ENCODE data around the gene ACTR6. TPM values are rescaled to one million over a fixed set of nuclear protein-coding genes. Genes with fewer than 3 reads are reported as not detected.
A peak's percentile ranks its signal among the peaks of the same experiment; 100 is the strongest.

ACTR6 gene
- total RNA-seq, 1 donor from 2014 or later: 36.0 TPM

DNA sequence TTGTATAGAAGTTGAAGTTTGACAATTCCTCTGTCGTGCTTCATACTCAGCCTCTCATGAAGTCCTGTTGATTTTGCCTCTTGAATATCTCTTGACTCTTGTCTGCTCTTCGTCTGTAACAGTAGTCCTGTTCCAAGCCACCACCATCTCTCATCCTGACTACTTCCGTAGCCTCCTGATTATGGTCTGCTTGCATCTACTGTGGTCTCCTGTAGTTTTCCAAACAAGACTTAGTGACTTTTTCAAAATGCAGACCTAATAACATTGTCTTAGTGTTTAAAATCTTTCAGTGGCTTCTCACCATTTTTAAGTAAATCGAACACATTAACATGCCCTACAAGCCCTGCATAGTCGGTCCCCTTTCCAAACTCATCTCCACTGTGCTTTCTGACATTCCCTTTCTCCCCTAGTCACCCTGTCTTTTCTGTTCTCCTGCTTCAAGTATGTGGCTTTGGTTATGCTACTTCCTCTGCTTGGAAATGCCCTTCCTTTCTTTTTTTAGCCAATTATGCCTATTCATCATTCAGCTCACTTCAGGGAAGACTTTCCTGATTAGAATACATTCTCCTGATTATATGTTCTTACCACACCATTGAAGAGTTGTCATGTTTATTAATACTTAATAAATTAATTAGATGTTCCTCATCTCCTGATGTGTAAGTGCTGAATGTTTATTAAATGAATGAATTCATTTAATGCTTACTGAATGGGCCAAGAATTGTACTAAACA, 68.4 kb downstream of the ACTR6 start:
- Mint-ChIP-seq H3K4me3 (ENCODE audit: unreplicated experiment) (peak overlapping the region; percentile 88), H3K27ac (ENCODE audit: unreplicated experiment) (no peak overlapping the region)

DNA sequence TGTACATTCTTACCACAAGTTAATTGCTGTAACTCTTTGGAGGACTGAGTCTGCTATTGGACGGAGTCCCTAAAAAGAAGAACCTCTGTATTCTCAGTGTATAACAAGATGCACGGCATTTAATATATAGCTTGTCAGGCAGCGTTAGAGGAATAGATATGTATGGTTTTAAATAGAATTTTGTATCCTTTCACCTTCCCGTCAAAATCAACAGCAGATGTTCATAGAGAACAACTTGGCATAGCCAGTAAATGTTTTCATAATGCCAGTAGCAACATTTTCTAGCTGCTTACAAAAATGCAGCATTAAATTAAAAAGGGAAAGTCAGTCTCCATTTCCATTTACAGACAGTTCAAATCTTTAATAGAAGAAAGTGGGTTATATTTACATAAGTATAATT, 73.2 kb downstream of the ACTR6 start:
- TF ChIP-seq, protein P1, sequence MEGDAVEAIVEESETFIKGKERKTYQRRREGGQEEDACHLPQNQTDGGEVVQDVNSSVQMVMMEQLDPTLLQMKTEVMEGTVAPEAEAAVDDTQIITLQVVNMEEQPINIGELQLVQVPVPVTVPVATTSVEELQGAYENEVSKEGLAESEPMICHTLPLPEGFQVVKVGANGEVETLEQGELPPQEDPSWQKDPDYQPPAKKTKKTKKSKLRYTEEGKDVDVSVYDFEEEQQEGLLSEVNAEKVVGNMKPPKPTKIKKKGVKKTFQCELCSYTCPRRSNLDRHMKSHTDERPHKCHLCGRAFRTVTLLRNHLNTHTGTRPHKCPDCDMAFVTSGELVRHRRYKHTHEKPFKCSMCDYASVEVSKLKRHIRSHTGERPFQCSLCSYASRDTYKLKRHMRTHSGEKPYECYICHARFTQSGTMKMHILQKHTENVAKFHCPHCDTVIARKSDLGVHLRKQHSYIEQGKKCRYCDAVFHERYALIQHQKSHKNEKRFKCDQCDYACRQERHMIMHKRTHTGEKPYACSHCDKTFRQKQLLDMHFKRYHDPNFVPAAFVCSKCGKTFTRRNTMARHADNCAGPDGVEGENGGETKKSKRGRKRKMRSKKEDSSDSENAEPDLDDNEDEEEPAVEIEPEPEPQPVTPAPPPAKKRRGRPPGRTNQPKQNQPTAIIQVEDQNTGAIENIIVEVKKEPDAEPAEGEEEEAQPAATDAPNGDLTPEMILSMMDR (IDR thresholded peaks at IDR 0.05; ENCODE audit: partially characterized antibody, unreplicated experiment): no peak
- H3K27me3 Mint-ChIP-seq (ENCODE audit: unreplicated experiment): no peaks in the 10 kb centered on the region
- H3K4me3 Mint-ChIP-seq (ENCODE audit: unreplicated experiment): no peak overlapping the region
- DNase-seq: no peak
- no peak overlapping the region for H3K27ac Mint-ChIP-seq (ENCODE audit: unreplicated experiment)
- H3K4me1 Mint-ChIP-seq (ENCODE audit: low read depth, unreplicated experiment): peaks cover 15% of the 10 kb centered on the region
- H3K36me3 Mint-ChIP-seq (ENCODE audit: unreplicated experiment): no peaks in the 10 kb centered on the region
- H3K9me3 Mint-ChIP-seq (ENCODE audit: unreplicated experiment): no peaks in the 10 kb centered on the region

More for the DNA sequence above, 68.4 kb downstream of the ACTR6 start:
- Mint-ChIP-seq H3K9me3 (ENCODE audit: unreplicated experiment) (peaks cover 4% of the 10 kb centered on the region), H3K27me3 (ENCODE audit: unreplicated experiment) (peaks cover 4% of the 10 kb centered on the region), H3K36me3 (ENCODE audit: unreplicated experiment) (no peaks in the 10 kb centered on the region), H3K4me1 (ENCODE audit: low read depth, unreplicated experiment) (peaks cover 17% of the 10 kb centered on the region)
- no peak for DNase-seq
- TF ChIP-seq, protein P1 (IDR thresholded peaks at IDR 0.05; ENCODE audit: partially characterized antibody, unreplicated experiment): no peak

Small RNA genes lying within 50 kb of the gene (microRNA-seq; reads per million reads assigned to microRNA genes)
- gene MIR1827 (ENCODE audit: unreplicated experiment): not detected

Other genes with a start within 250 kb of the ACTR6 start
- 11.3 TPM for gene ANKS1B, start 215.9 kb upstream of the ACTR6 start, total RNA-seq (ENCODE audit: unreplicated experiment)
- 25.7 TPM for gene BLTP3B, start 57.9 kb upstream of the ACTR6 start, total RNA-seq (ENCODE audit: unreplicated experiment)
- gene DEPDC4, start 66.3 kb downstream of the ACTR6 start, total RNA-seq (ENCODE audit: unreplicated experiment): 2.0 TPM
- gene SCYL2, start 66.4 kb downstream of the ACTR6 start, total RNA-seq (ENCODE audit: unreplicated experiment): 106 TPM
- gene SLC17A8, start 156.3 kb downstream of the ACTR6 start, total RNA-seq (ENCODE audit: unreplicated experiment): 0.25 TPM

All from glutamatergic neuron (in vitro differentiated cells).